Activated B cell treated with CpG ODN at 0.5 μM for 24 hours (primary cell): Measurements from ENCODE around the gene WDR37. TPM values are rescaled to one million over a fixed set of nuclear protein-coding genes. Genes with fewer than 3 reads are reported as not detected.

Source experiments
- ATAC-seq: fragments of 200-7000 bp; cut with Tn5 transposase; one replicate; pipeline ENCODE4 v1.10.0; 2021; ENCODE audit warnings: low read depth, mild to moderate bottlenecking, moderate library complexity
- CTCF ChIA-PET: fragments of 350-600 bp; sonication (Branson Sonifier 250); formaldehyde crosslinking; loops from one replicate; lab custom pipeline; 2021; ENCODE audit warnings: antibody characterized with exemption; lab: Charles Lee
- POLR2A ChIA-PET: fragments of 350-600 bp; sonication (Branson Sonifier 250); formaldehyde crosslinking; loops from one replicate; lab custom pipeline; 2021; ENCODE audit warnings: antibody characterized with exemption; lab: Charles Lee
- DNase-seq: peaks from one replicate; pipeline ENCODE4 v3.0.0; 2022
- H3K27ac Mint-ChIP-seq: one replicate; pipeline ENCODE4 v1.8.0; 2020; ENCODE audit warnings: mixed read lengths
- H3K27me3 Mint-ChIP-seq: one replicate; pipeline ENCODE4 v1.8.0; 2021; ENCODE audit warnings: mixed read lengths
- H3K36me3 Mint-ChIP-seq: one replicate; pipeline ENCODE4 v1.8.0; 2021; ENCODE audit warnings: low read depth, mixed read lengths
- H3K4me1 Mint-ChIP-seq: one replicate; pipeline ENCODE4 v1.8.0; 2021; ENCODE audit warnings: mixed read lengths
- H3K4me3 Mint-ChIP-seq: one replicate; pipeline ENCODE4 v1.8.0; 2020; ENCODE audit warnings: mild to moderate bottlenecking, mixed read lengths
- H3K9me3 Mint-ChIP-seq: one replicate; pipeline ENCODE4 v1.8.0; 2020; ENCODE audit warnings: mixed read lengths
- intact Hi-C: fragments of 100-400 bp; cut with micrococcal nuclease; formaldehyde crosslinking; loops from one replicate; pipeline ENCODE4 v1.15.1; 2024
- total RNA-seq: library from RNA; stranded (reverse); gene quantifications from 2 replicates; pipeline ENCODE4 v1.2.3, GENCODE V29; 2022
- TF ChIP-seq, protein P1 (sequence below): fragments of 200-600 bp; IDR thresholded peaks from one replicate; pipeline ENCODE4 v1.8.0; 2022; ENCODE audit warnings: antibody characterized with exemption, mild to moderate bottlenecking

WDR37 gene
- total RNA-seq, 1 donor from 2014 or later = 20.0 TPM

DNA sequence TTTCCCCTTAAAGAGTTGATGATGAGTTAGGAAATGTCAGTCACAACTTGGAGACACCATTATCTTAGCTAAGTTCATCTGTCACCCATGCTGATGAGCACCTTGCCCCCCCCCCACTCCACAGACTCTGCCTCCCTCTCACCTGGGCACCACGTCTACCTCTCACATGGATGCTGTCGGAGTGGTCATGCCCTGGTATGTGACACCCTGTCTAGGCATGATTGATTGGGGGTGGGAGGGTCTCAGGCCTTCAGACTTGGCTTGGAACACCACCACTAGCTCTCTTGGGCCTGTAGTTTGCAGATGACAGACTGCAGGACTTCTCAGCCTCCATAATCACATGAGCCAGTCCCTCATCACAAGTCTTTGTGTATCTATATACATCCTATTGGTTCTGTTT lies 78.0 kb downstream of the WDR37 start:
- peaks cover 2% of the 10 kb centered on the region for H3K27me3 Mint-ChIP-seq

DNA sequence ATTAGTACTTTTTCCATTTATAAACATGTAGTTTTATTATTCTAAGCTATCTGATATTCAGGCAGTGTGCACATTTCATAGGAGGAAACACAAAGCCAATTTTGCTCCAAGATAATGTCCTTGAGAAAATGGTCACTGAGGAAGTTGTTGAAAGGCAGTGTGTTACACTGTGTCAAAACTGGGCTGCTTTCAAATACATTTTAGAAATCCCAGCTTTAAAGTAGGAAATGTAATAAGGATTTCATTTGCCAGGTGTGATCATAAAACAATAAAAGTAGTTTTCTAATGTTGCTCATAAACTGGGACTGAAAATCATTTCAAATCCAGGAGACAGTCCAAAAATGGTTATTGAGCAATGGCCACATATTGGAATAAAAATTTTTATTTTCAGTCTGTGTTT lies 80.1 kb downstream of the WDR37 start:
- peaks cover 14% of the 10 kb centered on the region for H3K36me3 Mint-ChIP-seq
- POLR2A ChIA-PET = no interaction called here

More for the DNA sequence above, 78.0 kb downstream of the WDR37 start:
- Mint-ChIP-seq H3K4me3 (no peak overlapping the region), H3K9me3 (peaks cover 14% of the 10 kb centered on the region), H3K4me1 (no peaks in the 10 kb centered on the region), H3K27ac (no peak overlapping the region), H3K36me3 (peaks cover 36% of the 10 kb centered on the region)
- intact Hi-C loops = no loop called here
- ChIA-PET CTCF (no interaction called here), POLR2A (no interaction called here)
- ATAC-seq (no peak), DNase-seq (no peak)
- TF ChIP-seq, protein P1, sequence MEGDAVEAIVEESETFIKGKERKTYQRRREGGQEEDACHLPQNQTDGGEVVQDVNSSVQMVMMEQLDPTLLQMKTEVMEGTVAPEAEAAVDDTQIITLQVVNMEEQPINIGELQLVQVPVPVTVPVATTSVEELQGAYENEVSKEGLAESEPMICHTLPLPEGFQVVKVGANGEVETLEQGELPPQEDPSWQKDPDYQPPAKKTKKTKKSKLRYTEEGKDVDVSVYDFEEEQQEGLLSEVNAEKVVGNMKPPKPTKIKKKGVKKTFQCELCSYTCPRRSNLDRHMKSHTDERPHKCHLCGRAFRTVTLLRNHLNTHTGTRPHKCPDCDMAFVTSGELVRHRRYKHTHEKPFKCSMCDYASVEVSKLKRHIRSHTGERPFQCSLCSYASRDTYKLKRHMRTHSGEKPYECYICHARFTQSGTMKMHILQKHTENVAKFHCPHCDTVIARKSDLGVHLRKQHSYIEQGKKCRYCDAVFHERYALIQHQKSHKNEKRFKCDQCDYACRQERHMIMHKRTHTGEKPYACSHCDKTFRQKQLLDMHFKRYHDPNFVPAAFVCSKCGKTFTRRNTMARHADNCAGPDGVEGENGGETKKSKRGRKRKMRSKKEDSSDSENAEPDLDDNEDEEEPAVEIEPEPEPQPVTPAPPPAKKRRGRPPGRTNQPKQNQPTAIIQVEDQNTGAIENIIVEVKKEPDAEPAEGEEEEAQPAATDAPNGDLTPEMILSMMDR = no peak

GRCh38 chr10:1137499-1138163 lies 81.4 kb downstream of the WDR37 start:
- Mint-ChIP-seq H3K27me3 (peaks cover 3% of the 10 kb centered on the region), H3K27ac (no peak overlapping the region), H3K4me3 (no peak overlapping the region), H3K36me3 (peaks cover 4% of the 10 kb centered on the region), H3K9me3 (peaks cover 25% of the 10 kb centered on the region), H3K4me1 (no peaks in the 10 kb centered on the region)
- ChIA-PET CTCF (no interaction called here), POLR2A (no interaction called here)
- TF ChIP-seq, protein P1 = no peak
- ATAC-seq (no peak), DNase-seq (no peak)
- intact Hi-C loops = no loop called here

More for the DNA sequence above, 80.1 kb downstream of the WDR37 start:
- peaks cover 25% of the 10 kb centered on the region for H3K9me3 Mint-ChIP-seq
- H3K4me1 Mint-ChIP-seq = no peaks in the 10 kb centered on the region
- TF ChIP-seq, protein P1 = no peak
- no peak overlapping the region for H3K27ac Mint-ChIP-seq
- no peak for ATAC-seq
- CTCF ChIA-PET = no interaction called here
- no peak for DNase-seq
- peaks cover 2% of the 10 kb centered on the region for H3K27me3 Mint-ChIP-seq
- intact Hi-C loops = no loop called here
- no peak overlapping the region for H3K4me3 Mint-ChIP-seq

DNA sequence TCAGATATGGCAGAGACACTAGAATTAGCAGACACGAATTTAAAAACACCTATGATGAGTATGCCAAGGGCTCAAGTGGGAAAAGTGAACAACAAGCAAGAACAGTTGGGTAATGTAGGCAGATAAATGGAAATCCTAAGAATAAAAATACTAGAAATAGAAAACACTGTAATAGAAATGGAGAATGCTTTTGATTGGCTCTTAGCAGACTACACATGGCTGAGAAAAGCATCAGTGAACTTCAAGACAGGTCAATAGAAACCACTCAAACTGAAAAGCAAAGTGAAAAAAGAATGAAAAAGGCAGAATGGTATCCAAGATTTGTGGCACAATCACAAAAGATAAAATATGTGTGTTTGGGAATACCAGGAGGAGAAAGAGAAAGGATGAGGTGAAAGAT lies 82.3 kb downstream of the WDR37 start:
- Mint-ChIP-seq H3K36me3 (no peaks in the 10 kb centered on the region), H3K27me3 (peaks cover 4% of the 10 kb centered on the region), H3K9me3 (peaks cover 26% of the 10 kb centered on the region), H3K27ac (no peak overlapping the region), H3K4me1 (no peaks in the 10 kb centered on the region), H3K4me3 (no peak overlapping the region)
- POLR2A ChIA-PET = no interaction called here
- TF ChIP-seq, protein P1 = no peak
- DNase-seq (no peak), ATAC-seq (no peak)
- CTCF ChIA-PET = no interaction called here
- intact Hi-C loops = no loop called here

- Mint-ChIP-seq H3K4me3 (no peak overlapping the region), H3K27ac (no peak overlapping the region), H3K9me3 (peaks cover 38% of the 10 kb centered on the region), H3K27me3 (peaks cover 6% of the 10 kb centered on the region), H3K4me1 (no peaks in the 10 kb centered on the region), H3K36me3 (no peaks in the 10 kb centered on the region)
- POLR2A ChIA-PET = no interaction called here
- intact Hi-C loops = no loop called here
- TF ChIP-seq, protein P1 = no peak
- no peak for ATAC-seq
- DNase-seq = no peak
- CTCF ChIA-PET = no interaction called here
These were observed 85.1 kb downstream of the WDR37 start for GRCh38 chr10:1141261-1141660.
